GM19193 (cell line): ENCODE data around the gene UNCX.

Experiments used
- POLR2A ChIP-seq: IDR thresholded peaks from 4 replicates; pipeline ENCODE4 v1.6.1; 2011; ENCODE audit not compliant: insufficient read depth, insufficient read length; ENCODE audit errors: extremely low read depth

Gene UNCX

GRCh38 chr7:1210979-1211608, 21.6 kb upstream of the UNCX start:
- no peak for TF ChIP-seq POLR2A

- TF ChIP-seq POLR2A, result no peak
Observed at GRCh38 chr7:1211611-1212010, 21.1 kb upstream of the UNCX start.

DNA sequence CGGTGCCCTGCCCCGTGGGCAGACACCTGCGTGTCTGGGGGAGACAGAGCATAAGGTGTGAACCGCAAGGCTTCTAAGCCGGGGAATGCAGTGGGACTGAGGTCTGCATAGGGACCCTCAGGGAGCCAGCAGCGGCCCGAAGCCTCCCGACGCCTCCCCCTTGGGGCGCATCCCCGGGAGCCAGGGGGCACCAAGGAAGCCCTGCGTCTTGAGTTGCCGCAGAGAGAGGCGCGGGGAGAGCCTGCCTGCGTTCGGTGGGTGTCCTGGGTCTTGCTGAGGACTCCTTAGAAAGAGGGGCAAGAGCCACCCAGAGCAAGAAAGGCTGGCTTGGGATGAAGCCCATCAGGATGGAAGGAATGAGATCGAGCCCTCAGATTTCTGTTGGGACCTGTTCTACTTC, 18.2 kb upstream of the UNCX start:
- no peak for TF ChIP-seq POLR2A

DNA sequence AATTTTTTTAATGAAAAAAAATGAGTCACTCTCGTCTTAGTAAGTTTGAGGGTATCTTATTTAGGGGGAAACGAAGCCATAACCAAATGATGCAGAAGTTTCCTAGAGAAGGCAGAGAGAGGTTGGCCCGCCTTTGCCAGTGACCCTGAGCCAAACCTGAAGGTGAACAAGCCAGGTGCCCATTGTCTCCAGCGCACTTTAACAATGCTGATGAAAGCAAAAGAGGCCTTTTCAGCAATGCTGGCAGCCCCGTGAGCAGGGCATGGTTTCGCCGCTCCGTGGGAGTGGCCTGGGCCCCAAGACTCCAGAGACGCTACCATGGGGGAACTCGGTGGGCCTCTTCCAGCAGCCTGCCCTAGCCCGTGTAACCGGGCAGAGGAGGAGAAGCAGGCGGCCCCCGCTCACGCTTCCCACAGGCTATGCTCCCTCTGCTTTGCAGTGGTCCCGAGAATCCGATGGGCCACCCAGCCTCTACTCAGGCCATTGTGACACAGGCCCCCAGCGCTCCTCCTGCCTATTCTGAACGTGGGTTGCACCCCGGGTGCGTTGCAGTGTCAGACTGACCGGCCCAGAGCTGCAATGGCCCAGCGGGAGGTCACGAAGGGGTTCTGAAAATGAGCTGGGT, 14.0 kb upstream of the UNCX start:
- TF ChIP-seq POLR2A, result no peak

DNA sequence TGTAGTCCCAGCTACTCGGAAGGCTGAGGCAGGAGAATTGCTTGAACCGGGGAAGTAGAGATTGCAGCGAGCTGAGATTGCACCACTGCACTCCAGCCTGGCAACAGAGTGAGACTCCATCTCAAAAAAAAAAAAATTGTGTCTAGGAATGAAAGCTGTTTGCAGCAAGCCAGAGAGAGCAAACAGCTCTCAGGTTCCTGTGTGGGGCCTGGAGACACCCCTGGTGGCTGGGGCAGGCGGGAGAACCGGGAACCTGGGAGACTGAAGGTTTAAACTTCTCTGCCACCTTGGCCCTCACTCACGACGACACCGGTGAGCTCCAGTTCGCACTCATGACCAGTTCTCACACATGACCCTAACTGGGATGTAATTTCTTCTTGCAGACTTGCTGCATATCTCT, 13.2 kb upstream of the UNCX start:
- TF ChIP-seq POLR2A, result no peak

- no peak for TF ChIP-seq POLR2A
Observed at GRCh38 chr7:1220000-1220726, 12.5 kb upstream of the UNCX start.

GRCh38 chr7:1220977-1221745, 11.5 kb upstream of the UNCX start:
- no peak for TF ChIP-seq POLR2A

GRCh38 chr7:1223196-1223981, 9.3 kb upstream of the UNCX start:
- TF ChIP-seq POLR2A, result no peak

GRCh38 chr7:1224086-1224716, 8.5 kb upstream of the UNCX start:
- no peak for TF ChIP-seq POLR2A

GRCh38 chr7:1225030-1225429, 7.6 kb upstream of the UNCX start:
- no peak for TF ChIP-seq POLR2A

DNA sequence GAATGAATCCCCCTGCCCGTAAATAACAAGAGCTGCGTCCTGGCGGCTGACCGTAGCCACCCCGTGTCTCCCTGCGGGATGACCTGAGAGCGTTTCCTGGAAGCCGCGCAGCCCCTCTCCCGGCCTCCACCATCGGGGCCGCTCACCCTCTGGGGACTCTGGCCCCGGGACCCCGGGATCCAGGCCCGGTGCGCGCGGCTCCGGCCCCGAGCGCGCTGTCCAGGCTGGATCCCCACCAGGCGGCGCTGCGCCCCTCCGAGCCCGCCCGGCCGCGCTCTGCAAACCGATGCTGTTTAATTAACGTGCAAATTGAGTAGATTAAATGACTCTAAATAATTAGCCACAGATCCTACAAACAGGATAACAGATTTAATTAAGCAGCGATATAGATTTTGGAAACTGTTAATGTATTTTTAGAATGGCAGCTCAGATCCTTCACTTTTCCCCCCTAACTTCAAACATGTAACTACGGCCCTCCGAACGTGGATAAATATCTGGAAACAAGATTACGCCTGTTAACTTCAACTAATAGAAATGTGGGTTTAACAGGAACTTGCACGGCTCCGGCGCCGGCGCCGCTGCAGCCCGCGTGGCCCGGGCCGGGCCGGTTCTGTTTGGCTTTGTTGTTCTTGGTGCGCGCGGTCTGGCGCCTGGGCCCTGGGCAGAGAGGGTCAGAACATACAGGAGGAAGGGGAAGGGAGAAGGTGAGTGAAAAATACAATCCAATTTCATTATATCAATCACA, 7.1 kb upstream of the UNCX start:
- TF ChIP-seq POLR2A, result no peak

GRCh38 chr7:1226186-1226901, 6.3 kb upstream of the UNCX start:
- TF ChIP-seq POLR2A, result no peak
